ENCODE data around the gene JAK2.

DNA sequence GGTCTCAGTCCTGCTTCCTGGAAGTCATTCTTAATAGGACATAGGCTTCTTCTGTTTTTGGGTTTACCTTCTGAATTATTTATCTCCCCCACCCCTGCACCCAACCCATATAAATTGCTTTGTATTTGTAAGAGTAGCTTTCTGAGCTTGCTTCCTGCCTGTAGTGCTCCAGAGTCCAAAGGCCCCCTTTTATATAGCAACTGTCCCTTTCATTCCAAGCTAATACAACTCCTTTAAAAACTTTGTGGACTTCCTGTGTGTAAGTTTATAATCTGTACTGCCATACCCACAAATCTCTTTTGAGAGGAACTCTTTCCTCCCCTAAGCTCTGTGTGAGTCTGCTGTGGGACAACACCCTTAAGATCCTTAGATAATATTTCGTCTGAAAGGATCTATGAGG lies 7.8 kb downstream of the JAK2 start:
- TF ChIP-seq, protein P1, sequence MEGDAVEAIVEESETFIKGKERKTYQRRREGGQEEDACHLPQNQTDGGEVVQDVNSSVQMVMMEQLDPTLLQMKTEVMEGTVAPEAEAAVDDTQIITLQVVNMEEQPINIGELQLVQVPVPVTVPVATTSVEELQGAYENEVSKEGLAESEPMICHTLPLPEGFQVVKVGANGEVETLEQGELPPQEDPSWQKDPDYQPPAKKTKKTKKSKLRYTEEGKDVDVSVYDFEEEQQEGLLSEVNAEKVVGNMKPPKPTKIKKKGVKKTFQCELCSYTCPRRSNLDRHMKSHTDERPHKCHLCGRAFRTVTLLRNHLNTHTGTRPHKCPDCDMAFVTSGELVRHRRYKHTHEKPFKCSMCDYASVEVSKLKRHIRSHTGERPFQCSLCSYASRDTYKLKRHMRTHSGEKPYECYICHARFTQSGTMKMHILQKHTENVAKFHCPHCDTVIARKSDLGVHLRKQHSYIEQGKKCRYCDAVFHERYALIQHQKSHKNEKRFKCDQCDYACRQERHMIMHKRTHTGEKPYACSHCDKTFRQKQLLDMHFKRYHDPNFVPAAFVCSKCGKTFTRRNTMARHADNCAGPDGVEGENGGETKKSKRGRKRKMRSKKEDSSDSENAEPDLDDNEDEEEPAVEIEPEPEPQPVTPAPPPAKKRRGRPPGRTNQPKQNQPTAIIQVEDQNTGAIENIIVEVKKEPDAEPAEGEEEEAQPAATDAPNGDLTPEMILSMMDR (IDR thresholded peaks at IDR 0.05 in 4 of 5, conservative IDR thresholded peaks at IDR 0.05 in 1 of 5) = no peak
- TF ChIP-seq POLR2A (IDR thresholded peaks at IDR 0.05) = no peak
